ENCODE measurements around the gene NFE2L1. TPM values are rescaled to one million over a fixed set of nuclear protein-coding genes. Genes with fewer than 3 reads are reported as not detected.

The NFE2L1 gene
- total and polyA plus RNA-seq, 2 of the 8 experiments (the other 6 are each of a cell fraction or from before 2014, with no cell fraction given), result 140 to 143 TPM

DNA sequence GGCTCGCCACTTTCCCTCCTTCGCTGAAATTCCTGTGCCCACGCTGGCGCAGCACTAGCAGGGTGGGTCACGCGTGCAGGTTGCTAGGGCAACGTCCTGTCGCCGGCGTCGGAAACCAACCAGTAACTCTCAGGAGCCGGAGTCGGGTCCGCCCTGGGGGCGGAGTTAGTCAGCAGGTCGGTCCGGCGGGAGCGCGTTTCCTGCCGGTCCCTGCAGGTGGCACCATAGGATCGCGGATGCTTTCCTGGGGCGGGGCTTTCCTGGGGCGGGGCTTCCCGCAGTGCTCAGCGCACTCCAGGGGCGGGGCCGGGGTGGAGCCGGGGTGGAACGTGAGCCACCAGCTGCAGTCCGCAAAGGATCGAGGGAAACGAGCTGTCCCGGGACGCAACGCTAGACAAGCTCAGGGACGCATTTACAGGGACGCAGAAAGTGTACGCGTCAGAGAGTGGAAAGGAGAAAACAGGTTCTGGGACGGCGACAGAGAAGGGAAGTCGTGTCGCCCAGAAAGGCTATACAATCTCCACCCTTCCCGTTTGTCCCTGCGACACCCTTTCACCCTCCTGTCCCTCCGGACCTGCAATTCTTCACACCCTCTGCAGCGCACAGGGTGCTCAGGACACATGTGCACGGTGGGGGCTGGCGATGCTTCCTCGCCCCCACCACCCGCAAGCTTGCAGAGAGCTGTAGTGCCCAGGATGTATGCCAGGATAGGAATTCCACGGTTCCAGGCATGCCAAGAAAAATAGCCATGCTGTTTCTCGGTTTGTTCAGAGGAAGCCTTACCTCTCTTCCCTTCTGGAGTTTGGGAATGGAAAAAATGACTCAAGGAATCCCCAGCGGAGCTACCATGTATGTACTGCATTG, 22.9 kb upstream of the NFE2L1 start (continued):
- TF ChIP-seq, protein P1, sequence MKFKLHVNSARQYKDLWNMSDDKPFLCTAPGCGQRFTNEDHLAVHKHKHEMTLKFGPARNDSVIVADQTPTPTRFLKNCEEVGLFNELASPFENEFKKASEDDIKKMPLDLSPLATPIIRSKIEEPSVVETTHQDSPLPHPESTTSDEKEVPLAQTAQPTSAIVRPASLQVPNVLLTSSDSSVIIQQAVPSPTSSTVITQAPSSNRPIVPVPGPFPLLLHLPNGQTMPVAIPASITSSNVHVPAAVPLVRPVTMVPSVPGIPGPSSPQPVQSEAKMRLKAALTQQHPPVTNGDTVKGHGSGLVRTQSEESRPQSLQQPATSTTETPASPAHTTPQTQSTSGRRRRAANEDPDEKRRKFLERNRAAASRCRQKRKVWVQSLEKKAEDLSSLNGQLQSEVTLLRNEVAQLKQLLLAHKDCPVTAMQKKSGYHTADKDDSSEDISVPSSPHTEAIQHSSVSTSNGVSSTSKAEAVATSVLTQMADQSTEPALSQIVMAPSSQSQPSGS (IDR thresholded peaks at IDR 0.05; ENCODE audit: low read length), result no peak
- TF ChIP-seq TAF7 (optimal IDR thresholded peaks at IDR 0.05; ENCODE audit: borderline replicate concordance, low read depth, low read length) (no peak), EGR1 (IDR thresholded peaks at IDR 0.05; ENCODE audit: borderline replicate concordance, low read depth, low read length) (no peak), HDAC2 (IDR thresholded peaks at IDR 0.05; ENCODE audit: borderline replicate concordance in 1 of 2, low read depth in 2 of 2, low read length in 2 of 2) (no peak), CREB1 (IDR thresholded peaks at IDR 0.05) (no peak; the same call in 1 of the 2 replicates), CHD2 (IDR thresholded peaks at IDR 0.05; ENCODE audit: low read length) (no peak), KDM1A (IDR thresholded peaks at IDR 0.05; ENCODE audit: borderline replicate concordance, low read length) (no peak)
- TF ChIP-seq, protein P2, sequence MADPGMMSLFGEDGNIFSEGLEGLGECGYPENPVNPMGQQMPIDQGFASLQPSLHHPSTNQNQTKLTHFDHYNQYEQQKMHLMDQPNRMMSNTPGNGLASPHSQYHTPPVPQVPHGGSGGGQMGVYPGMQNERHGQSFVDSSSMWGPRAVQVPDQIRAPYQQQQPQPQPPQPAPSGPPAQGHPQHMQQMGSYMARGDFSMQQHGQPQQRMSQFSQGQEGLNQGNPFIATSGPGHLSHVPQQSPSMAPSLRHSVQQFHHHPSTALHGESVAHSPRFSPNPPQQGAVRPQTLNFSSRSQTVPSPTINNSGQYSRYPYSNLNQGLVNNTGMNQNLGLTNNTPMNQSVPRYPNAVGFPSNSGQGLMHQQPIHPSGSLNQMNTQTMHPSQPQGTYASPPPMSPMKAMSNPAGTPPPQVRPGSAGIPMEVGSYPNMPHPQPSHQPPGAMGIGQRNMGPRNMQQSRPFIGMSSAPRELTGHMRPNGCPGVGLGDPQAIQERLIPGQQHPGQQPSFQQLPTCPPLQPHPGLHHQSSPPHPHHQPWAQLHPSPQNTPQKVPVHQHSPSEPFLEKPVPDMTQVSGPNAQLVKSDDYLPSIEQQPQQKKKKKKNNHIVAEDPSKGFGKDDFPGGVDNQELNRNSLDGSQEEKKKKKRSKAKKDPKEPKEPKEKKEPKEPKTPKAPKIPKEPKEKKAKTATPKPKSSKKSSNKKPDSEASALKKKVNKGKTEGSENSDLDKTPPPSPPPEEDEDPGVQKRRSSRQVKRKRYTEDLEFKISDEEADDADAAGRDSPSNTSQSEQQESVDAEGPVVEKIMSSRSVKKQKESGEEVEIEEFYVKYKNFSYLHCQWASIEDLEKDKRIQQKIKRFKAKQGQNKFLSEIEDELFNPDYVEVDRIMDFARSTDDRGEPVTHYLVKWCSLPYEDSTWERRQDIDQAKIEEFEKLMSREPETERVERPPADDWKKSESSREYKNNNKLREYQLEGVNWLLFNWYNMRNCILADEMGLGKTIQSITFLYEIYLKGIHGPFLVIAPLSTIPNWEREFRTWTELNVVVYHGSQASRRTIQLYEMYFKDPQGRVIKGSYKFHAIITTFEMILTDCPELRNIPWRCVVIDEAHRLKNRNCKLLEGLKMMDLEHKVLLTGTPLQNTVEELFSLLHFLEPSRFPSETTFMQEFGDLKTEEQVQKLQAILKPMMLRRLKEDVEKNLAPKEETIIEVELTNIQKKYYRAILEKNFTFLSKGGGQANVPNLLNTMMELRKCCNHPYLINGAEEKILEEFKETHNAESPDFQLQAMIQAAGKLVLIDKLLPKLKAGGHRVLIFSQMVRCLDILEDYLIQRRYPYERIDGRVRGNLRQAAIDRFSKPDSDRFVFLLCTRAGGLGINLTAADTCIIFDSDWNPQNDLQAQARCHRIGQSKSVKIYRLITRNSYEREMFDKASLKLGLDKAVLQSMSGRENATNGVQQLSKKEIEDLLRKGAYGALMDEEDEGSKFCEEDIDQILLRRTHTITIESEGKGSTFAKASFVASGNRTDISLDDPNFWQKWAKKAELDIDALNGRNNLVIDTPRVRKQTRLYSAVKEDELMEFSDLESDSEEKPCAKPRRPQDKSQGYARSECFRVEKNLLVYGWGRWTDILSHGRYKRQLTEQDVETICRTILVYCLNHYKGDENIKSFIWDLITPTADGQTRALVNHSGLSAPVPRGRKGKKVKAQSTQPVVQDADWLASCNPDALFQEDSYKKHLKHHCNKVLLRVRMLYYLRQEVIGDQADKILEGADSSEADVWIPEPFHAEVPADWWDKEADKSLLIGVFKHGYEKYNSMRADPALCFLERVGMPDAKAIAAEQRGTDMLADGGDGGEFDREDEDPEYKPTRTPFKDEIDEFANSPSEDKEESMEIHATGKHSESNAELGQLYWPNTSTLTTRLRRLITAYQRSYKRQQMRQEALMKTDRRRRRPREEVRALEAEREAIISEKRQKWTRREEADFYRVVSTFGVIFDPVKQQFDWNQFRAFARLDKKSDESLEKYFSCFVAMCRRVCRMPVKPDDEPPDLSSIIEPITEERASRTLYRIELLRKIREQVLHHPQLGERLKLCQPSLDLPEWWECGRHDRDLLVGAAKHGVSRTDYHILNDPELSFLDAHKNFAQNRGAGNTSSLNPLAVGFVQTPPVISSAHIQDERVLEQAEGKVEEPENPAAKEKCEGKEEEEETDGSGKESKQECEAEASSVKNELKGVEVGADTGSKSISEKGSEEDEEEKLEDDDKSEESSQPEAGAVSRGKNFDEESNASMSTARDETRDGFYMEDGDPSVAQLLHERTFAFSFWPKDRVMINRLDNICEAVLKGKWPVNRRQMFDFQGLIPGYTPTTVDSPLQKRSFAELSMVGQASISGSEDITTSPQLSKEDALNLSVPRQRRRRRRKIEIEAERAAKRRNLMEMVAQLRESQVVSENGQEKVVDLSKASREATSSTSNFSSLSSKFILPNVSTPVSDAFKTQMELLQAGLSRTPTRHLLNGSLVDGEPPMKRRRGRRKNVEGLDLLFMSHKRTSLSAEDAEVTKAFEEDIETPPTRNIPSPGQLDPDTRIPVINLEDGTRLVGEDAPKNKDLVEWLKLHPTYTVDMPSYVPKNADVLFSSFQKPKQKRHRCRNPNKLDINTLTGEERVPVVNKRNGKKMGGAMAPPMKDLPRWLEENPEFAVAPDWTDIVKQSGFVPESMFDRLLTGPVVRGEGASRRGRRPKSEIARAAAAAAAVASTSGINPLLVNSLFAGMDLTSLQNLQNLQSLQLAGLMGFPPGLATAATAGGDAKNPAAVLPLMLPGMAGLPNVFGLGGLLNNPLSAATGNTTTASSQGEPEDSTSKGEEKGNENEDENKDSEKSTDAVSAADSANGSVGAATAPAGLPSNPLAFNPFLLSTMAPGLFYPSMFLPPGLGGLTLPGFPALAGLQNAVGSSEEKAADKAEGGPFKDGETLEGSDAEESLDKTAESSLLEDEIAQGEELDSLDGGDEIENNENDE (IDR thresholded peaks at IDR 0.05; ENCODE audit: insufficient replicate concordance, low read length), result no peak

Data from H1 (cell line).